Nephron progenitor cell (in vitro differentiated cells): ENCODE measurements around the gene IL31.
A peak's percentile ranks its signal among the peaks of the same experiment; 100 is the strongest.

Experiments
- DNase-seq: peaks from one replicate; pipeline ENCODE4 v3.0.0; 2021
- H3K27ac Mint-ChIP-seq: 2 replicates; pipeline ENCODE4 v1.8.0; 2021; ENCODE audit warnings: mild to moderate bottlenecking, moderate library complexity, mixed read lengths
- H3K27me3 Mint-ChIP-seq: 2 replicates; pipeline ENCODE4 v1.8.0; 2021; ENCODE audit warnings: mild to moderate bottlenecking, low read depth, mixed read lengths; ENCODE audit not compliant: poor library complexity
- H3K36me3 Mint-ChIP-seq: 2 replicates; pipeline ENCODE4 v1.8.0; 2021; ENCODE audit warnings: low read depth, mixed read lengths
- H3K4me1 Mint-ChIP-seq: 2 replicates; pipeline ENCODE4 v1.8.0; 2021; ENCODE audit warnings: mixed read lengths
- H3K4me3 Mint-ChIP-seq: 2 replicates; pipeline ENCODE4 v1.8.0; 2021; ENCODE audit warnings: mild to moderate bottlenecking, moderate library complexity, mixed read lengths
- H3K9me3 Mint-ChIP-seq: 2 replicates; pipeline ENCODE4 v1.8.0; 2021; ENCODE audit warnings: mild to moderate bottlenecking, moderate library complexity, mixed read lengths
- TF ChIP-seq, protein P1 (sequence below): fragments of 200-600 bp; sonication (generic); IDR thresholded peaks from 2 replicates; pipeline ENCODE4 v1.5.0; 2021; ENCODE audit warnings: antibody characterized with exemption

Gene IL31

DNA sequence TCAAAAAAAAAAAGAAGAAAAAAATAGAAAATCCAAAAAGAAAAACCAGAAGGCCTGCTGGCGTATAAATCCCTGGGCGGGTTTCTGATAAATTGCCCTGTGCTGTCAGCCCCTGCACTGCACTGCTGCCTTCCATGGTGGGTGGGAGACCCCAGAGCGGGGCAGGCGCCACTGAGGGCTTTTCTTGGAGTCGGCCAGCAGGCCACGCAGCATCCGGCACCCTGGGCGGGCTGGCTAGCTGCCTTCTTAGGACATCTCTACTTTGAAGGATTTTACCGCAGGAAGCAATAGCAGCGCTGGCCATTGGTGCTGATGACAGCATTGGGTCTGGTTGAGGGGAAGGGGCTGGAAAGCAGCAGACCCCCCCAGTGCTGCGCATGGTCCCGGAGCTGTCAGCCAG is 29.1 kb downstream of the IL31 start:
- Mint-ChIP-seq H3K36me3 (peaks cover 40% of the 10 kb centered on the region), H3K9me3 (peaks cover 11% of the 10 kb centered on the region), H3K4me3 (no peak overlapping the region), H3K4me1 (no peaks in the 10 kb centered on the region), H3K27ac (no peak overlapping the region), H3K27me3 (peaks cover 10% of the 10 kb centered on the region)
- TF ChIP-seq, protein P1, sequence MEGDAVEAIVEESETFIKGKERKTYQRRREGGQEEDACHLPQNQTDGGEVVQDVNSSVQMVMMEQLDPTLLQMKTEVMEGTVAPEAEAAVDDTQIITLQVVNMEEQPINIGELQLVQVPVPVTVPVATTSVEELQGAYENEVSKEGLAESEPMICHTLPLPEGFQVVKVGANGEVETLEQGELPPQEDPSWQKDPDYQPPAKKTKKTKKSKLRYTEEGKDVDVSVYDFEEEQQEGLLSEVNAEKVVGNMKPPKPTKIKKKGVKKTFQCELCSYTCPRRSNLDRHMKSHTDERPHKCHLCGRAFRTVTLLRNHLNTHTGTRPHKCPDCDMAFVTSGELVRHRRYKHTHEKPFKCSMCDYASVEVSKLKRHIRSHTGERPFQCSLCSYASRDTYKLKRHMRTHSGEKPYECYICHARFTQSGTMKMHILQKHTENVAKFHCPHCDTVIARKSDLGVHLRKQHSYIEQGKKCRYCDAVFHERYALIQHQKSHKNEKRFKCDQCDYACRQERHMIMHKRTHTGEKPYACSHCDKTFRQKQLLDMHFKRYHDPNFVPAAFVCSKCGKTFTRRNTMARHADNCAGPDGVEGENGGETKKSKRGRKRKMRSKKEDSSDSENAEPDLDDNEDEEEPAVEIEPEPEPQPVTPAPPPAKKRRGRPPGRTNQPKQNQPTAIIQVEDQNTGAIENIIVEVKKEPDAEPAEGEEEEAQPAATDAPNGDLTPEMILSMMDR, result no peak
- DNase-seq, result no peak

DNA sequence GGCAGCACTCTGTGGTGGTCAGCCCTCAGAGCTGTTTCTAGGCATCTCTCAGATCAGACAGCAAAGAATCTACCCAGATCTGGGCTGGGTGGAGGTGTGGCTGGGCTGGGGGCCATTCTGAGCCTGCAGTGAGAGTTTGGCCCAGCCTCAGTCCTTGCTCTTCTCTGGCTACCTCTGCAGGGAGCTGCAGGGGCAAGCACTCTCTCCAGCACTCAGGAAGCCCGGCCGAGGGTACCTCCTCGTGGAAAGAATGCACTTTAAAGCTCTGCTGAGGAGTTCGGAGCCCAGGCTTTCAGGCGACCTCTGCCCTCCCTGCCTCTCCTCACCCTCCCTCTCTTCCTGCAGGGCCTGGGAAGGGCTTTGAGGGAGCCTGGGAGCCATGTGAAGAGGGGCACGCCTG is 31.2 kb downstream of the IL31 start:
- Mint-ChIP-seq H3K4me3 (no peak overlapping the region), H3K27me3 (peaks cover 4% of the 10 kb centered on the region), H3K36me3 (peaks cover 49% of the 10 kb centered on the region), H3K27ac (no peak overlapping the region), H3K9me3 (peaks cover 11% of the 10 kb centered on the region), H3K4me1 (no peaks in the 10 kb centered on the region)
- TF ChIP-seq, protein P1, result no peak
- DNase-seq, result no peak

DNA sequence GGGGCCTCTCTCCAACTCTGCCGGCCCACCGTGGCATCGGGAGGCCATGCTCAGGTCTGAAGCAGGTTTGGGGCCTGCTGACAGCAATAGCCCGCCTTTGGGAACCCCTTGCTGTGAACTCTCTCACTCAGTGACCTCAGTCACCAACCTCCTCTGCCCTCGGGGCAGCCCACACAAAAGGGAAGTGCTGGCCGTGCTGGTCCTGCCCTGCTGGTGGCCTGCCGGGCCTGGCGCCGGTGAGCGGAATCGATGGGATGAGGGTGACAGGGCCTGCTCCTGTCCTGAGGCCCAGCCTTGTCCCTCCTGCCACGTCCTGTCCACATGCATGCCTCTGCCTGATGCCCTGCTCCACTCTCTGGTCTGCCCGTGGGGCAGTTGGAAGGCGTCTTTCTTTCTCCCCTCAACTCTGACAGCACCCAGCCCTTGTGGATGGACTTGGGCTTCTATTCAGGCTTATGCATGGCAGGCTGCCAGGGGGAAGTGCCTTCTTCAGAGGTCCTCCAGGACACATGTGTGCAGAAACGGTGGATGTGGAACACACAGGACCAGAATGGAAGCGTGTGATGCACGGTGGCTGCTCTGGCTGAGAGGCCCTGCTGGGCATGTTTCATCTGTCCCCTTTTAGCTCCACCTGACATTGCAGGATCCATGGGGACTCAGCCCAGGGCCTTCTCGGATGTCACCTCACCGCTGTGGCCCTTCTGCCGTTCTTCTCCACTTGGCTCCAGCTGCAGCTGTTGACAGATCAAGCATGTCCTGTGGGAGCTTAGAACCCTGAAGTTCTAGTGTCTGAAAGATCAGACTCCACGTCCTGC is 31.9 kb downstream of the IL31 start:
- Mint-ChIP-seq H3K9me3 (peaks cover 11% of the 10 kb centered on the region), H3K4me3 (no peak overlapping the region), H3K27me3 (peaks cover 4% of the 10 kb centered on the region), H3K36me3 (peaks cover 49% of the 10 kb centered on the region), H3K4me1 (peaks cover 5% of the 10 kb centered on the region), H3K27ac (no peak overlapping the region)
- TF ChIP-seq, protein P1, result no peak
- DNase-seq, result no peak

DNA sequence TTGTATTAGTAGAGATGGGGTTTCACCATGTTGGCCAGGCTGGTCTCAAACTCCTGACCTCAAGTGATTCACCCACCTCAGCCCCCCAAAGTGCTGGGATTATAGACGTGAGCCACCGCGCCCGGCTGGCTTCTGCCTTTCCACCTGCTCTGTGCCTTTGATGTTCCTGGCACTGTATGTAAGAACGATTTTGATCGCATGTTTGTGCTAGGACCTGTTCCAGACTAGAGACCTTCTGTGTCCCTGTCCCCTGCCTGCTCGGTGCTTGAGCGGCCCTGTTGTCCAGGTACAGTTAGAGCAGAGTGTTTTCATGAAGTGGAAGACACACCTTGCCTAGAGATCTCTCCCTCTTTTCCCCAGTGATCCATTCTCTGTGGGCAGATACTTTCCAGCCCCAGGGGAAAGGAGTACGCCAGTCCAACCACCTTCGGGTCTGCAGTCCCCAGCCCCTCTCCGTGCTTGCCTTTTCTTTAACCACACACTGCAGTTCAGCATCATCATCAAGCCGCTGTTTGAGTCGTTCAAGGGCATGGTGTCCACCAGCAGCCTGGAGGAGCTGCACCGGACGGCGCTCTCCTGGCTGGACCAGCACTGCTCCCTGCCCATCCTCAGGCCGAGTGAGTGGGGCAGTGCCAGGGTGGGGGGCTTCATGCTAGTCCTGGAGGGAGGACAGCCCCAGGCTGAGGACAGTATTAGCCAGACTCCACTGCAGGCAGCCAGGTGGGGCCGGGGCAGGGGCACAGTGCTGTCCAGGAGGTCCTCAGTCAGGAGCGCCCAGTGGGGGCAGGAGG is 33.4 kb downstream of the IL31 start:
- Mint-ChIP-seq H3K4me3 (no peak overlapping the region), H3K9me3 (peaks cover 11% of the 10 kb centered on the region), H3K27ac (peak overlapping the region; percentile 64), H3K27me3 (peaks cover 4% of the 10 kb centered on the region), H3K4me1 (peaks cover 13% of the 10 kb centered on the region), H3K36me3 (peaks cover 49% of the 10 kb centered on the region)
- DNase-seq, result no peak
- TF ChIP-seq, protein P1, result no peak

DNA sequence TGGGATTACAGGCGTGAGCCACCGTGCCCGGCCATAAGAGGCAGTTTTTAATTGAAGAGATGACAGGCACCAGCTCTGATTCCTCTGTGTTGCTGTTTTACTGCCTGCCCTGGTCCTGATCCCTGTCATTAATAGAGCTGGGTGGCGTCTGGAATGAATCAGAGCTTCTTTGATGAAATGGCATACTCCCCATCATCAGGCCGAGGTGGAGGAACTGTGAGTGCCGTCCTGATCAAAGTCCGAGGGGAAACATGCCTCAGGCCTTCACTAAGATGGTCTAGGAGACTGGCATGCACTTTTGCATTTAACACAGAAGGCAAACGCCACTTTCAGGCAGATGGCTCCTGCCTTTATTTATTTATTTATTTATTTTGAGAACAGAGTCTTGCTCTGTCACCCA is 34.1 kb downstream of the IL31 start:
- no peak overlapping the region for H3K4me3 Mint-ChIP-seq
- peaks cover 49% of the 10 kb centered on the region for H3K36me3 Mint-ChIP-seq
- H3K27me3 Mint-ChIP-seq, result peaks cover 4% of the 10 kb centered on the region
- no peak overlapping the region for H3K27ac Mint-ChIP-seq
- no peak for DNase-seq
- H3K9me3 Mint-ChIP-seq, result peaks cover 11% of the 10 kb centered on the region
- TF ChIP-seq, protein P1, result no peak
- H3K4me1 Mint-ChIP-seq, result peaks cover 13% of the 10 kb centered on the region
